GM23248 (cell line): Measurements from ENCODE around the gene SREK1.

ENCODE experiments used
- EZH2 ChIP-seq: fragments of 200-600 bp; sonication (generic); IDR thresholded peaks from 2 replicates; pipeline ENCODE4 v1.6.1; 2018; ENCODE audit warnings: antibody characterized with exemption, mild to moderate bottlenecking; ENCODE audit not compliant: insufficient read depth, poor library complexity, severe bottlenecking
- EZH2phosphoT487 ChIP-seq: fragments of 200-600 bp; sonication (generic); IDR thresholded peaks from 2 replicates; pipeline ENCODE4 v1.6.1; 2018; ENCODE audit warnings: antibody characterized with exemption, moderate library complexity, mild to moderate bottlenecking, low read depth; ENCODE audit not compliant: insufficient read depth

DNA sequence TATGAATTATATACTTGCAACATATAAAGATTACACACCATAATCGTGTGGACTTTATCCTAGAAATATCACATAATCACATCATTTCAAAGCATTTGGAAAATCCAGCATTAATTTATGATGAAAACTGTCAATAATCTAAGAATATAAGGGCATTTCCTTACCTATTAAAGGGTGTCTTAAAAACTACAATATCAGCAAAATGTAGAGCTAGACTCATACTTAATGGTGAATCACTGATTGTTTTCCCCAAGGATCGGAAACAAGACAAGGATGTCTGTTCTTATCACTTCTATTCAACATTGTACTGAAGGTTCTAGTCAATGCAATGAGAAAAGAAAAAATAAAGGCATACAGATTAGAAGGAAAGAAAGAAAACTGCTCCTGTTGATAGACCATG, 8.0 kb upstream of the SREK1 start:
- no peak for TF ChIP-seq EZH2phosphoT487
- TF ChIP-seq EZH2: no peak
